ENCODE results near the gene SGSM1. TPM values are rescaled to one million over a fixed set of nuclear protein-coding genes. Genes with fewer than 3 reads are reported as not detected.

SGSM1 gene
- total RNA-seq, 1 experiment from 2014 or later = 4.3 TPM

- no CpG with 5 or more reads among the region's 3 CpGs for WGBS (ENCODE audit: extremely low coverage, insufficient read length, low lambda C conversion rate)
Observed at GRCh38 chr22:24926428-24926725, 120.4 kb downstream of the SGSM1 start.

More at GRCh38 chr22:24926428-24926725, 120.4 kb downstream of the SGSM1 start:
- Histone ChIP-seq H3K4ac (ENCODE audit: low read depth, low read length) (no peak overlapping the region), H3K27me3 (ENCODE audit: insufficient read depth, low read length) (no peaks in the 10 kb centered on the region), H4K8ac (replicated peaks; ENCODE audit: insufficient read length, low read depth, low read length) (no peak overlapping the region), H3K27ac (ENCODE audit: insufficient read length, low read depth, low read length) (no peak overlapping the region), H3K79me2 (ENCODE audit: insufficient read depth, low read length) (no peaks in the 10 kb centered on the region), H3K79me1 (ENCODE audit: insufficient read depth, low read depth, low read length, poor library complexity, severe bottlenecking) (no peaks in the 10 kb centered on the region), H3K56ac (ENCODE audit: insufficient read length, low read depth, low read length) (no peak overlapping the region), H3K23me2 (ENCODE audit: insufficient read length, low read depth, low read length, poor library complexity, severe bottlenecking) (no peaks in the 10 kb centered on the region), H3T11ph (ENCODE audit: low read length) (no peak overlapping the region), H3K4me2 (ENCODE audit: insufficient read depth, insufficient read length, low read length) (no peak overlapping the region), H3K9me3 (ENCODE audit: control insufficient read depth, low read depth, low read length) (no peaks in the 10 kb centered on the region), H4K91ac (ENCODE audit: insufficient read length, low read depth, low read length) (no peak overlapping the region), H4K20me1 (ENCODE audit: control insufficient read depth, insufficient read depth, insufficient read length) (no peaks in the 10 kb centered on the region), H3K14ac (ENCODE audit: insufficient read depth, low read length) (no peak overlapping the region), H3K9ac (ENCODE audit: extremely low read depth, insufficient read length, low read length) (no peak overlapping the region), H2AK5ac (ENCODE audit: insufficient read length, low read length) (no peak overlapping the region), H2BK20ac (ENCODE audit: low read depth, low read length, poor library complexity, severe bottlenecking) (no peak overlapping the region), H3K4me1 (ENCODE audit: insufficient read depth, low read length) (no peaks in the 10 kb centered on the region), H2BK5ac (ENCODE audit: insufficient read length, low read length) (no peak overlapping the region), H2BK12ac (ENCODE audit: insufficient read length, low read depth, low read length) (no peak overlapping the region), H4K5ac (ENCODE audit: insufficient read length, low read depth, low read length) (no peak overlapping the region), H2BK15ac (ENCODE audit: low read depth, low read length) (no peak overlapping the region), H3K18ac (ENCODE audit: insufficient read length, low read depth, low read length) (no peak overlapping the region), H3K23ac (ENCODE audit: insufficient read length, low read depth, low read length) (no peak overlapping the region), H2AFZ (ENCODE audit: low read length) (no peak overlapping the region), H2BK120ac (ENCODE audit: low read depth, low read length, poor library complexity, severe bottlenecking) (no peak overlapping the region)
- no peaks in the 10 kb centered on the region; the same call in 1 of the 2 replicates for H3K27me3 Mint-ChIP-seq (ENCODE audit: low read depth)
- peak overlapping the region in 2 of 3 experiments; percentile 77 to 81; a peak in 3 of 7 replicates for H3K27ac Mint-ChIP-seq
- H3K36me3 Mint-ChIP-seq (ENCODE audit: insufficient read depth in 1 of 3, low read depth in 3 of 3) = peaks cover 0 to 17% (median 14%) of the 10 kb centered on the region in 3 experiments; a peak in 3 of 7 replicates
- H3K9me3 Mint-ChIP-seq = peaks cover 3 to 6% of the 10 kb centered on the region in 2 experiments; a peak in 3 of 5 replicates
- peaks cover 16 to 24% of the 10 kb centered on the region in 2 experiments for H3K4me1 Mint-ChIP-seq
- no peak overlapping the region for H3K4me3 Mint-ChIP-seq
- DNase-seq = no peak
- TF ChIP-seq, protein P1, sequence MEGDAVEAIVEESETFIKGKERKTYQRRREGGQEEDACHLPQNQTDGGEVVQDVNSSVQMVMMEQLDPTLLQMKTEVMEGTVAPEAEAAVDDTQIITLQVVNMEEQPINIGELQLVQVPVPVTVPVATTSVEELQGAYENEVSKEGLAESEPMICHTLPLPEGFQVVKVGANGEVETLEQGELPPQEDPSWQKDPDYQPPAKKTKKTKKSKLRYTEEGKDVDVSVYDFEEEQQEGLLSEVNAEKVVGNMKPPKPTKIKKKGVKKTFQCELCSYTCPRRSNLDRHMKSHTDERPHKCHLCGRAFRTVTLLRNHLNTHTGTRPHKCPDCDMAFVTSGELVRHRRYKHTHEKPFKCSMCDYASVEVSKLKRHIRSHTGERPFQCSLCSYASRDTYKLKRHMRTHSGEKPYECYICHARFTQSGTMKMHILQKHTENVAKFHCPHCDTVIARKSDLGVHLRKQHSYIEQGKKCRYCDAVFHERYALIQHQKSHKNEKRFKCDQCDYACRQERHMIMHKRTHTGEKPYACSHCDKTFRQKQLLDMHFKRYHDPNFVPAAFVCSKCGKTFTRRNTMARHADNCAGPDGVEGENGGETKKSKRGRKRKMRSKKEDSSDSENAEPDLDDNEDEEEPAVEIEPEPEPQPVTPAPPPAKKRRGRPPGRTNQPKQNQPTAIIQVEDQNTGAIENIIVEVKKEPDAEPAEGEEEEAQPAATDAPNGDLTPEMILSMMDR (conservative IDR thresholded peaks at IDR 0.05) = no peak
